ENCODE results near the gene SUN3.
"Not testable (repeated sequence)": the region's sequence is repeated elsewhere in the genome, so short reads cannot be mapped to it uniquely, and the experiment has no call there.

Gene SUN3

GRCh38 chr7:47946581-47947354 lies 82.1 kb downstream of the SUN3 start:
- FAIRE-seq, result no peak
- no peak for DNase-seq (ENCODE audit: insufficient read length, low spot score)

- no peak for FAIRE-seq
- peak; percentile 57 for DNase-seq (ENCODE audit: insufficient read length, low spot score)
These were observed 83.5 kb downstream of the SUN3 start for GRCh38 chr7:47945261-47946015.

GRCh38 chr7:47944536-47945260 lies 84.2 kb downstream of the SUN3 start:
- DNase-seq (ENCODE audit: insufficient read length, low spot score), result no peak
- FAIRE-seq, result no peak

- FAIRE-seq, result no peak
- DNase-seq (ENCODE audit: insufficient read length, low spot score), result no peak
These were observed 85.0 kb downstream of the SUN3 start for GRCh38 chr7:47943676-47944474.

DNA sequence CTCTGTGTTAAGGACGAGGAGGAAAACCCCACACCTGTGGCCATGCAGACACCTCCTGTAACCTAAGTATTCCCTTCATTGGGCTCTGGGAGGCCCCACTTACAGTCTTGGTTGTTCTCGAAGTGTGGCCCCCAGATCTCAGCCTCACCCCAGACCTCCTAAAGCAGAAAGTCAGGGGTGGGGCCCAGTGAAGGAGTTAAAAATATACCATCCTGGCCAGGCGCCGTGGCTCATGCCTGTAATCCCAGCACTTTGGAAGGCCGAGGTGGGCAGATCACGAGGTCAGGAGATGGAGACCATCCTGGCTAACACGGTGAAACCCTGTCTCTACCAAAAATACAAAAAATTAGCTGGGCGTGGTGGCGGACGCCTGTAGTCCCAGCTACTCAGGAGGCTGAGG lies 86.3 kb downstream of the SUN3 start:
- DNase-seq (ENCODE audit: insufficient read length, low spot score); FAIRE-seq: not testable (repeated sequence)

DNA sequence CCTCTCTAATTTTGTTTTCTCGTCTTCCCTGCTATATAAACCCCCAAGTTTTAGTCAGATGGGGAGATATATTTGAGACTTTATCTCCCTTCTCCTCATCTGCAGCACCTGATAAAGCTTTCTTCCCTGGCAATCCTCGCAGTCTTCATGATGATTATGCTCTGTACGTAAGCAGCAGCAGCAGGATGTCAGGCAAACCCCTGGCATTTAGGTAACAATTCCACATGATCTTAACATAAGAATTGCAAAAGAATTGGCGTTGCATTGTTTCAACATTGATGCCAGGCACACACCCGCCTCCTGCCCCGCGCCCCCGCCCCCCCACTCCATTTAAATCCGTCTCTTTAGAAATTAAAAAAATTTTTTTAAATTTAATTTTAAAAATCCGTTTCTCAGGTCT lies 86.8 kb downstream of the SUN3 start:
- FAIRE-seq (no peak), DNase-seq (ENCODE audit: insufficient read length, low spot score) (no peak)

DNA sequence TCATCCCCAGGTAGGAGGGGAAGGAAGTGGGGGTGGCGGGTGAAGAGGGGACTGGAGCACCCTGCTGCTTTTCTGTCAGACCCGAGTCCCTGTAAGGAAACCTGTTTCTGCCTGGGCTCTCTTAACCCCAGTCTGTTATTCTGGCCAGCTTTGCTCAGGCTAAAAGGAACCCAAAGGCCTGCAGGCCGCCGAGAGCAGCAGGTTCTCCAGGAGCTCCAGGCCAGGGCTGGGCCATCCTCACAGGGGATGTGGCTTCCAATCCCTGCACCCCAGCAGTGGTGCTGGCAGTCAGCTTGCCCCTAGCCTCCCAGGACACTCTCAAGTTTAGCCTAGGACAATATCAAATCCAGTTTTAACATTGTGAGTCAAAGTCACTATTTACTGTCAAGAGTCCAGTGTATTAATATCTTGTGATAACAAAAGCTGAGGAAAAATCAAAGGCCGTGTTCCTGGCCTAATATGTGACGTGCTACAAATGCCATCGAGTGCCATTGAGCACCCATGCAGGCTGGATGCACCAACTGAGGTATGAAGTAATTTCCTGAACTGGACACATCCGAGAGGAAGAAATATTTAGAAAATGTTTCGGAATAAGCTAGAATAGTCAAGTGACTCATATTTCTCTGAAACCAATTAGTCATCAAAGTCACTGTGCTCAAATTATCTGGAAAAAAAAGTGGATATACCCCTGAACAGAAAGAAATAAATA lies 87.6 kb downstream of the SUN3 start:
- DNase-seq (ENCODE audit: insufficient read length, low spot score), result peak; percentile 68
- FAIRE-seq, result no peak

DNA sequence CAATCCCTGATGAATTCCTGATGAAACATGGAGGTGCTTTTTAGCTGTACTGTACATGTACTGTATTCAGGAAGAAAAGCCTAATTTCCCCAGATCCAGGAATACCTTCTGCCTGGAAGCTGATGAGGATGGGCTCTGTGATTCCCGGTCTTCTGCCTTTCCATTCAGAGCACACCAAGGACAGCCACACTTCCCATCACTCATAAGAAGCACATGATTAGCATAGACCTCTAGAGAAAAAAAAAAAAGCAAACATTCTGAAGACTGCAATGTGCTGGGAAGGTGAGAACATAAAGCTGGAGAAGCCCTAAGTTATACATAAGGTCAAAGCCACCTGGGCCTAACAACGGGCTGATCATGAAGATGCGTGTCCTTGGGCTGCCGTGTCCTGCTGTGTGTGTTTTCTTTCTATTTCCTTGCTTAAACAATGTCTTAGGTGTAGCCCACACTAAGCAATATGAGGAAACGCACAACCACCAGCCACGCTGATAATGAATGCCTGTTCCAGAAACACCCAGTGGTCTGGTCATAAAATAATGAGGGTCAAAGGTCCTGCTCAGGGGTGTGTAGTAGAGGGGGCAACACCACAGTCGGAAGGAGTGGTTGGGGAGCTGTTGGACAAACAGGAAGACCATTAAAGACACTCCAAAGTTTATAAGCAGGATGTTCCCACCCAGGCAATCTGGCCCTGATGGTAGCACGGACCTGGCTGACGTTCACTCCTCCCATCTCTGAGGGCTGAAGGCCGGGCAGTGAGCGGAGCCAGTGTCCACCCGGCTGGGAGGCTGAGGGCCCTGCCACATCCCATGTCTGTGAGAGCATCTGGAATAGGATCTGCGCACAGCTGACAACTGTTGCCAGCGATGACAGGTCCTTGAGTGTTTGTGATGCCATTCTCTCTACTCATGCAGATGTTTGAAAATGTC lies 88.6 kb downstream of the SUN3 start:
- FAIRE-seq, result peak; percentile 20

DNA sequence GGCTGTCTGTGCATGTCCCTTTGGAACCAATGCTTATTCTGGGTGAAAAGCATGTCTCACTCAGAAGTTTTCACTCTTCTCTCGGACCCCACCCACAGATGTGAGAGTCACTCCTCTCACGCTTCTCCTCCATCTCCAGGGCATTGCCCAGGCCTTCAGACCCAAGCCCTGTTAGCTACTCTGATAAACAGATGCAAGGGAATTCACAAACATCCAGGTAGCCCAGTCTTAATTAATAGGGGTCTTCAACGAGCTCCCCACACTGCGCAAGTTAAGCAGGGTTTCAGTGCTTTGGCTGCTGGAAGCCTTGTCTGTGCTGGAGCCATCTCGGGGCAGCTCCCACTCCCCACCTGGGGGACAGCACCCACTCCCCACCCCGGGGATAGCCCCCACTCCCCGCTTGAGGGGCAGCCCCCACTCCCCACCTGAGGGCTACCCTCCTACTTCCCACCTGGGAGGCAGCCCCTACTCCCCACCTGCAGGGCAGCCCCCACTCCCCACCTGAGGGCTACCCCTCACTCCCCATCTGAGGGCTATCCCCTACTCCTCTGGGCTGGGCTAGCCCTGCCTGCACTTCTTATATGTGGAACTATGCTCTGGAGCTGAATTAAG lies 89.4 kb downstream of the SUN3 start:
- no peak for DNase-seq (ENCODE audit: insufficient read length, low spot score)
- FAIRE-seq, result no peak

More for the DNA sequence above, 88.6 kb downstream of the SUN3 start:
- DNase-seq (ENCODE audit: insufficient read length, low spot score), result no peak

DNA sequence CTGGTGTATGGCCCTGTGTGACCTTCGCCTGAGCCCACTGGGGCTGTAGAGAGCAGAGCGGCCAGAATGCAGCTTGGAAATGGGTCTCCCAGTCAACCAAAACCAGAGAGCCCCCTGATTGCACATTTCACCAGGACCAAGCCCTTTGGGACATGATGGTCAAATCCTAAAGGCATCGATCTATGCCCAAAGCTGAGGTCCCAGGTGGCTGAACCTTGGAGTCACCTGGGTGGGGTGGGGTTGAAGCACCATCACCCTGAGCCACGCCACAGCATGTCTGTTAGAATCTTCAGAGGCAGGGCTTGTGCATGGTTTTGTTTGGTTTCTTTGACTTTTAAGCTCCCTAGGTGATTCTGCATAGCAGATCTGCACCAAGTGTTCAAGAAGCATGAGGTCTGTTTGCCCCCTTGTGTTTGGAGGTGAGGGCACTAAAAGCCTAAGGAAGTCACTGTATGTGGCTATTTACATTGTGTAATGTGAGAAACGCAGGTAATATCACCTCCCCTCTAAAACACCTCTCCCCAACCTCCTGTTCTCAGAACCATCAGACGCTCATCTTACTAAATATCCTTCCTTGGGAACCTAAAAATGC lies 90.2 kb downstream of the SUN3 start:
- FAIRE-seq (no peak), DNase-seq (ENCODE audit: insufficient read length, low spot score) (peak; percentile 41)

- FAIRE-seq (no peak), DNase-seq (ENCODE audit: insufficient read length, low spot score) (no peak)
These were observed 91.0 kb downstream of the SUN3 start for GRCh38 chr7:47937711-47938573.

Data from HTR-8/SVneo (cell line).